NOMO-1 treated with DMSO at 0.1 percent for 48 hours (cell line): Measurements from ENCODE around the gene TNFRSF11A.
A peak's percentile ranks its signal among the peaks of the same experiment; 100 is the strongest.

ENCODE experiments used
- DNase-seq: peaks from one replicate; lab custom pipeline; 2025; ENCODE audit not compliant: unreplicated experiment; lab: John Stamatoyannopoulos, UW

Gene TNFRSF11A

GRCh38 chr18:62324181-62324828 lies 805 bp upstream of the TNFRSF11A start:
- DNase-seq = peak; percentile 59

DNA sequence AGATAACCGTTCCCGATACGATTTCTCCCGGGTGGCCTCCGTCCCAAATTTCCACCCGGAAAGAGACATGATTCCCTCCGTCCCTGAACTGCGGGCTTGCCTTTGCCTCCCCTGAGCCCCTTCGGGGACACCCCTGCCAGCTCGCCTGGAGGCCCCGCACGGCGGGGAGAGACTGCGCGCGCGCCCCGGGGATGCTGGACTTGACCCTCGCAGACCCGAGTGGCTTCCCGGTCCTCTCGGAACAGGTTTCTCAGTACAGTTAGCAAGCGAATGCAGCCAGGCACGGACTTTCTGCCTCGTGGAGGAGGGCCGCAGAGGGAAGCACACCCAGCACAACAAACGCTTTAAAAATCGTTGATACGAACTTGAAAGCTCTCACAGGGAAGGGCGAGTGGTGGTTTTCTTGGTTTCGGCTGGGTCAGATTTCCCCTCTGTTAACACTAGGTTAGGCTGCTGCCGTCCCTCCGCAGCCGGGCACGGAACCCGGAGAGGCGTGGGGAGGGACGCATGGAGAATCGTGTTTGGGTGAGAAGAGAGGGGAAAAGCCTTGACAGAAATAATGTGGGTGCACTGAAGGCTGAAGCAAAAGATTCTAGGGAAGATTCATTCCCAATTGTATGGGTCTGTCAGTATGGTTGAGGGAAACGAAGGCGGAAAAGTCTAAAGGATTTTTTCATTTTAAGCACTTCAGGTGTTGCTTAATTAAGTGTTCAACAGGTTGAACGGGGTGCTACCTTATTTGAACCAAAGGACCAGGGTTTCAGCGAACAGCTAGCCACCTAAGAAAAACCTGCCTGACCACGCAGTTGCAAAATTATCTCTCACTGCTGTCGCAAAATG lies 916 bp downstream of the TNFRSF11A start:
- DNase-seq = peak; percentile 18

GRCh38 chr18:62326646-62327348 lies 1.7 kb downstream of the TNFRSF11A start:
- DNase-seq = no peak

- no peak for DNase-seq
These were observed 2.9 kb downstream of the TNFRSF11A start for GRCh38 chr18:62327977-62328376.

GRCh38 chr18:62328586-62329525 lies 3.7 kb downstream of the TNFRSF11A start:
- no peak for DNase-seq

DNA sequence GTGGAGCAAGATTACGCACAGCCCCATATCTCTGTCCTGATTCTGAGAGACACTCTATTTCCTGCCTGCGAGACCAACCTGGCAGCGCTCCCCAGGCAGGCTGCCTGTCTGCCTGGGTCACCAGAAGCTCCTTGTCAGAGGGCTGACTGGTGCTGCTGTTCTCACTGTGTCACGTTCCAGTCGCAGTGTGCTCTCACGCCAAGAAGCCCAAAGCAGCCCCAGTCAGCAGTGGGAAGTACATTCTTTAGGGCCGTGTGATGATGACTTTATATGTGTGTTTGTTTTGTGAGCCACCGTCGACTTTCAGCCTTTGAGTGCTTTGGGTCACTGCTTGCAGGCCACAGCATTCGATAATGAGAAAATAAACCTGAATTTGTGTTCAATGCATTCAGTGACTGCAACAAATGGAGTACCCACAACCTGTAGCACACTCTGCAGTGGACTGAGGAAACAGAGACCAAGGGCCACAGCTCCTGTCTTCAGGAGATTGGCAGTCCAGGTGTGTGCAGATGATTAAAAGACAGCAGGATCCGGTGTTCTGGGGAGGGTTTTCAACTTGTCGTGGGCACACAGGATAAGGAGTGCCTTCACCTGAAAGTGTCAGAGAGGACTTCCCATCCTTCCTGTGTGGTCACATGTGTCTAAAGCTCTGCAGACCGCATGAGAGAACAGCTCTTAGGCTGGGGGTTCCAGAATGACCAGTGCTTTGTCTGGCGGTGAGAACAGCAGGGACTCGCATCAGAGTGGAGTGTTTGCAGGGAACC lies 4.8 kb downstream of the TNFRSF11A start:
- no peak for DNase-seq

- DNase-seq = no peak
These were observed 5.5 kb downstream of the TNFRSF11A start for GRCh38 chr18:62330650-62331049.

DNA sequence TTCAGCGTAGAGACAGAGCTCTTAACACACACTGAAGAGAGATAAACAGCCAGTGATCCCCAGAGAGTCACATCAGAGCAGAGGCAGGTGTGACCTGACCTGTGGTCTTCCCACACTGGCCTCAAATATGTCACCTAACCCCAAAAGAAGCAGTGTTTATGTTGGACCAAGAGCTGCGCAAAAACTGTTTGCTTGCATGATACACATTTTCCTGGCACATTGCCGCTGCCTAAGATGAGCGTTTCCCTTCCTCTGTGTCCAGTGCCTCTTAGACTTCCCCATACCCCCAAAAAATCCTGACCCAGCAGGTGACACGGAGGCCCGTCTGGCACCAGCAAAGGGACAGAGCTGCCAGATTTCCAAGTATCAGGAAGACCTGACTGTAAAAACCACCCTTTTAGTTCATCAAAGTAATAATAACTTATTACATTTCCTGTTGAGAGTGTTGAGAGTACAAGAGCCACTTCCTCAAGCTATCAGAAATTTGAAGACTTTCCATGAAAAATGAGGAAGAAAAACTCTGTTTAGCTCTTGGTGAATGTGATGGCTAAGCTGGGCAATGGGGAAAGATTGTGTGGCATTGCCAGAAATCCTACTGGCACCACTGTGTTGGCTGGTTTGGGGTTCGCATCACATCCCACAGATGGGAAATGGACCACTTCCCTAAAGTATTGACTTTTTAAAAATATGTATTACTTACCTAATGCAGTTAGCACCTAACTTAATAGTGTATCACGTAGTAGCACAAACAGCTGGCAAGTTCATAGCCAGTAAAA lies 6.7 kb downstream of the TNFRSF11A start:
- peak; percentile 35 for DNase-seq

GRCh38 chr18:62332431-62332830 lies 7.3 kb downstream of the TNFRSF11A start:
- DNase-seq = peak; percentile 58

DNA sequence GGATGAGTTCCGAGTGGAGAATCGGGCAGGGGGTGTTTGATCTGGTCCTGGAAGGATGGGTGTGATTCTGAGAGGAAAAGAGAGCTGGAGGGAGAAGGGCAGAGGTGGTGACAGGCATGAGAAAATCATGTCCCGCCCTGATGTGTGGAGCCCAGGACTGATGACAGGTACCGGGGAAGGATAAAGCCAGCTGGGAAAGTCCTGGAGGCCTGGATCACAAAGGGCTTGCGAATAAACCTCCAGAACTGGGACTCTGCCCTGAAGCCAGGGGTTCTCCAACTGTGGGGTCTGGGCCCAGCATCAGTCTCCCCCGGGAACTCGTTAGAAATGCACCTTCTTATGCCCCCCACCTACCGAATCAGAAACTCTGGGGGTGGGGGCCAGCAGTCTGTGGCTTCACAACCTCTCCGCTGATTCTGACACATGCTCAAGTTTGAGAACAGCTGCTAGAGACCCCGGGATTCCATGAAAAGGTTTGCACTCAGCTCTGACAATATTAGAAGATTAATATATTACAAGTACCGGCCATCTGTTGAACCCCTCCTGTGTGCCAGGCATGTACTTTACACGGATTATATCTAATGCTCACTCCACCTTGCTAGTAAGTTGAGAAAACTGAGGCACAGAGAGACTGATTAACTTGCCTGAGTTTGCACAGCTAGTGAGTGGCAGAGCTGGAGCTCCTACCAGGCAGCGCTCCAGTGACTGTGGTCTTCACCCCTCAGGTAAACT lies 8.0 kb downstream of the TNFRSF11A start:
- no peak for DNase-seq

DNA sequence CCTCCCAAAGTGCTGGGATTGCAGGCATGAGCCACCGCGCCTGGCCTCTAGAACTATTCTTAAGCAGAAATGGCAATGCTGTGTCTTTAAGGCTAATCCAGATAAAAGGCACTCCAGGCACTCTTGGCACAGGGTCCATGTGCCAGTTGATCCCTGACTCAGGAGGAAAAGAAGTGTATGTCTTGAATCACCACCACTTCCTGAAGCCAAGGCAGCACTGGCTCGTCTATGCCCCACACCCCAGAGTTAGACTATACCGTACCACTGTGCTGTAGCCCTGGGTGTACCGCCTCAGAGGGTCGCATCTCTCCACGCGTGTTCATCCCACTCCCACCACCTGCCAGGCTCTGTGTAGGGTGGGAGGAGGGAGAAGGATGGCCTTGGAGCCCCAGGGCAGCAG lies 9.0 kb downstream of the TNFRSF11A start:
- no peak for DNase-seq

GRCh38 chr18:62335494-62335893 lies 10.4 kb downstream of the TNFRSF11A start:
- no peak for DNase-seq

DNA sequence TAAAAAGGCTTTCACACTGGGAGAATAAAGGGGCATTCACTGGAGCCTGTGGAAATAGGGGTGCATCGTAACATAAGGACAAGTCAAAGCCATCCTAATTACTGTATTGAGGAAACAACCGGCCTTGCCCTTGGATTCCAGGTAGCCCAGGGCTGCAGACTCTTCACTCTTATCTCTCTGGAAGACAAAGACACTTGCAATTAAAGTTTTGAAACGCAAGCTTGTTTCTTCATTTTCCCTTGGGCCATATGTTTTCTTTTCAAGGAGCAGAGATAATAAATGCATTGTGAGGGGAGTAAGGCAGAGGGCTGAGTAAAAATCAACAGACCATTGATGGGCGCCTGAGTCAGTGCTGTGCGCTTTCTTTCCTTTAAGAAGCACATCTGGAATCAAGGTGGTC lies 11.5 kb downstream of the TNFRSF11A start:
- DNase-seq = no peak

DNA sequence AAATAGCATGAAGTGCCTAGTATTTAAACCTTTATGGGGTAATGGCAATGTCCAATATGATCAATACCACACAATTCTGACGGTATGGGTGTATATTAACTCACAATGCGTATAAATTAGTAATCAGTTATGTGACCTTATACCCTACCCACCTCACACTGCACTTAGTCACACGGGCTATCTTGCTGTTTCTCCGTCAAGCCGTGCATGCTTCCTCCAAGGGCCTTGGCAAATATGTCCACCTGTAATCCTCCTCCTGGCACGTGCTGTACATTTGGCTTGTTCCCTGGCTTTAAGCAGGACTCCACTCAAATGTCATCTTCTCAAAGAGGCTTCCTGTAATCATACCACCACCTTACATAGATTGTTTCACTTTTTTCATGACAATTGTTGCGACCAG lies 12.2 kb downstream of the TNFRSF11A start:
- no peak for DNase-seq

GRCh38 chr18:62338446-62339105 lies 13.5 kb downstream of the TNFRSF11A start:
- DNase-seq = no peak

GRCh38 chr18:62339106-62339988 lies 14.2 kb downstream of the TNFRSF11A start:
- peak; percentile 71 for DNase-seq

GRCh38 chr18:62340996-62341395 lies 15.9 kb downstream of the TNFRSF11A start:
- no peak for DNase-seq
